ENCODE measurements around the gene OR9I1.
A peak's percentile ranks its signal among the peaks of the same experiment; 100 is the strongest.

The OR9I1 gene

DNA sequence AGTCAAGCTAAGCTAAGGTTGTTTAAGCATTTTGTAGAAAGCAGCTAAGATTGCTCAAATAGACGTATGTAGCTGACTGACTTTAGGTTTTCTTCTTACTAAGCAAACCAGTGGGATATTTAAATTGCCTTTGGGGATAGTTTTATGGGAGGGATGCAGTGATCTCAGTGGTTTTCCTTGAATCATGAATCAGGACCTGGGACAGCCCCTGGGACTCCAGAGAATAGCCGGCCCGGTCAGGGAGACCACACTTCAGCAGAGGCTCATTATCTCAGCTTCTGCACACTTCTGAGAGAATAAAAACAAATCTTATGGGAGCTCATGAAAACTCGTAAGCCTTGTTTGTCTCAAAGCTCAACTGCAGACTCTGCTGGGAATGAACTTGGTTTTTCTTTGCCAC, at the start of gene OR9I1:
TSS of gene OR9I1 (minus strand) at position 62 of the 400 bp plus-strand sequence. CDS start 6,086 bp downstream, outside the sequence.
- DNase-seq: no peak

DNA sequence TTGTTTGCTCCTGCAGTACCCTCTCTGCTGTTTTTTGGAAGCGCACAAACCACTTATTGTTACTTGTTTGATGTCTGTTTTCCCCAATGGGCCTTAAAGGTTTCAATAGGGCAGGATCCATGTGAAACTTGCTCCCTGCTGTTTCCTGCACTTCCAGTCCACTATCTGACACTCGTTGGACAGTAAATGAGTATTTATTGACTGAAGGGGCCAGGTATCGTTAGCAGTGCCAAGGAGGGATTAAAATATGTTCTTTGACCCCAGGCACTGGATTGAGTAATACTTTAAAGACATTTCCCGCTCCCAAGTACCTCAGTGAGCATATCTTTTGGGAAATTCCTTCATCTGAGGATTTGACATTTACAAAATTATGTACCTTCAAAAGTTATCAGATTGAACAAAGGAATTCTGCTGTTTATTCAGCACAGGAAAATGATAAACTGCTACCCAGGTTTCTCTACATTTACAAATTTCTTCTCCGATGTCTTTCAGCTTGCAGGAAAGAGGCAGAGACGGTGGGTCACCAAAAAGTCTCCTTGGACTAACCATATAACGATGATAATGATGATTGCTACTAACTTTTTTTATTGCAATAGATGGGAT, 40.3 kb upstream of the OR9I1 start:
- DNase-seq: no peak

DNA sequence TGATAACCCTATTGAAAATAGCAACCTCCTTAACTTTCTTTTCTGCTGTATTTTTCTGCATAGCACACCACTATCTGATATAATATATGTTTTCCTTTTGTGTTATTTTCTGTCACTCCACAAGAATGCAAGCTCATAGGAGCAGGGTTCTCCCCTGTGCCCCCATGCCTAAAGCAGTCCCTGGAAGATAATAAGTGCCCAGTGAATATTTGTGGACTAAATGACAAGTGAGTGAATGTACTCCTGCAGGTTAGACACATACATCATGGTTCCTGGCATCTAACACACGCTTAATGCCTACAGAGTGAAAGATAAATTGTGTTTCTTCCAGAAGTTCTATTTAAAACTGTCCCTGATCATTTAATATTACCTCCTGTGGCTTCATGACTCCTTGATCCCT, 39.7 kb upstream of the OR9I1 start:
- no peak for DNase-seq

- no peak for DNase-seq
These were observed 39.1 kb upstream of the OR9I1 start for GRCh38 chr11:58164389-58164788.

GRCh38 chr11:58152781-58153180, 27.5 kb upstream of the OR9I1 start:
- DNase-seq: no peak

DNA sequence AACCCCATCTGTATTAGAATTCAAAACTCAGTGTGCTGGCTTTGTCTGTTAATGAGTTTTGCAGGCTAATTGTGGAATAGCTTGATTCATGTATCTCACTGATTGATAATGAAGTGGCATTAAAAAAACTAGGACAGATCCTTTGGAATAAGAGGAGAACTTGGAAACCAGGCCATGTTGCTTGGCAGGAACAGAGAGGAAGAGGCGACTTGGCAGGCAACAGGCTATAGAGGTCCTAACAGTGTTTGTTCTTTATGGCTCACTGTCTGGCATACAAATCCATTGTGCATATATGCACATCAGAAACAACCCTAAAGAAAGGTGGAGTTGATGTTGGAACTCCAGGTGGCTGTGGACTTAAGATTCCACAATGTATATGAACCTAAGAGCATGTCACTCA, 17.4 kb upstream of the OR9I1 start:
- no peak for DNase-seq

GRCh38 chr11:58135171-58135570, 9.8 kb upstream of the OR9I1 start:
- DNase-seq: no peak

- DNase-seq: no peak
These were observed 8.8 kb upstream of the OR9I1 start for GRCh38 chr11:58134151-58134550.

- DNase-seq: no peak
These were observed 8.2 kb upstream of the OR9I1 start for GRCh38 chr11:58133309-58134076.

- no peak for DNase-seq
These were observed 2.0 kb upstream of the OR9I1 start for GRCh38 chr11:58127350-58127749.

- DNase-seq: no peak
These were observed 4.2 kb downstream of the OR9I1 start for GRCh38 chr11:58121096-58121495.

GRCh38 chr11:58097437-58097836, 27.9 kb downstream of the OR9I1 start:
- no peak for DNase-seq

DNA sequence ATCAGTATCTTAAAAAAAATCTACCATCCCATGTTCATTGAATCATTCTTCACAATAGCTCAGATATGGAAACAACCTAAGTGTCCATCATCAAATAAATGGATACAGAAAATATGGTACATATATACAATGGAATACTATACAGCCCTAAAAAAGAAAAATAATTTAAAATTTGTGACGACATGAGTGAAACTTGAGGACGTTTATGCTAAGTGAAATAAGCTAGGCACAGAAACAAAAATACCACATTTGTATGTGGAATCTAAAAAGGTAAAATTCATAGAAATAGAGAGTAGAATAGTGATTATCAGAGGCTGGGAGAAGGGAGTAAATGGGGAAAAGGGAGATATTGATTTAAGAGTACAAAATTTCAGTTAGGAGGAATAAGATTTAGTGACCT, 38.8 kb downstream of the OR9I1 start:
- DNase-seq: no peak

DNA sequence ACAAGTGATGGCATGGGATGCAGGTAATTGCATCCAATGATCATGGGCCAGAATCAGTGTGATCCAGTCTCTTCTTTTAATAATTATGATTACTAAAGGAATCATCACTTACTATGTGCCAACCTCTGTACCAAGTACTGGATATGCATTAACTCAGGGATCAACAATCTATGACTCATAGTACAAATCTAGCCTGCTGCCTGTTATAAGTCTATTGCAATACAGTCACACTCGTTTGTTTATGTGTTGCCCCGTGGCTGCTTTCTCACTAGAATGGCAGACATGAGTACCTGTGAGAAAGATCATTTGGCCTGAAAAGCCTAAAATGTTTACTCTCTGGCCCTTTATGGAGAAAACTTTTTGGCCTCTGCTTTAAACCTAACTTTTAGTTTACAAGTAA, 49.5 kb downstream of the OR9I1 start:
- DNase-seq: peak; percentile 77

DNA sequence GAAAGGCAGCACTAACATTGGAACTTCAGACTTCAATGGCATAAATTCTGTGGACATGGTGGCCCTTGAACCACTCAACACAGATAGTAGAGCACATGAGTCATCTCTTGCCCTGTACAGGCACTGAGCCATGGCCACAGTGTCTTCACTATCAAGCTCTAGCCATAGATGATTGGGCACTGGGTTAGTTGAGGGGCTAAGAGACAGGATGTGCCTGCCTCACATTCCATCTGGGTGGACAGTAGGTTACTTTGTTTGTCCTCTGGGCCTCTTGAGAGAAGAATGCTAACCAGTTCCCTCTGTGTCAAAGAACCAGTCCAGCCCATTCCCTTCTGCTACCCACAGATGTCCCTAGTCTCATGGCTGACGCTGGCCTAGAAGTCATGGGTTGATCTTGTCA, 54.7 kb downstream of the OR9I1 start:
- no peak for DNase-seq

DNA sequence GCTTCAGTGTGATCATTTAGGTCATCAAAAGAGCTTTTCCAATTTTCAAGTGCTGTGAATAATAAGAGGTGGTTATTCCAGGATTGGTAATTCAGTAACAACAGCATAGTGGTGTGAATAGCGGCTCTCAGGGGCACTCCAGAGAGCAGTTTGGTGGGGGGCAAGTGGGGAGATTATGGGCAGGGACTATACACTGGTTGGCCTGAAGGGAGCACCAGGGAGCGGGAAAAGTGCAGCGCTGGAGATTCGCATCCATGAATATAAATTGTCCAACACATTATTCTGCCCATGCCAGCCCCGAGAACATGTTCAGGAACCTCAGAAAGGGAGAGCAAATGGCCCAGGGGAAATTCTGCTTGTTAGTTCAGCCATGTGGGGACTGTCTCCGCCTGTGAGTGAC, 56.7 kb downstream of the OR9I1 start:
- no peak for DNase-seq

GRCh38 chr11:58067685-58068084, 57.6 kb downstream of the OR9I1 start:
- DNase-seq: no peak

Data from kidney glomerular epithelial cell (primary cell).